ENCODE data around the gene ZC3H4.

GRCh38 chr19:47020992-47021496 is 92.5 kb downstream of the ZC3H4 start:
- TF ChIP-seq EZH2 (IDR thresholded peaks at IDR 0.05; ENCODE audit: low read depth, unreplicated experiment) (peak; percentile 39), CTCF (conservative IDR thresholded peaks at IDR 0.05; ENCODE audit: low read depth in 2 of 2) (no peak), POLR2AphosphoS5 (IDR thresholded peaks at IDR 0.05; ENCODE audit: low read depth) (no peak), REST (IDR thresholded peaks at IDR 0.05; ENCODE audit: unreplicated experiment) (no peak), CREB1 (CRISPR knock-in tag; IDR thresholded peaks at IDR 0.05; ENCODE audit: low read depth) (no peak), STAT1 (IDR thresholded peaks at IDR 0.05; ENCODE audit: unreplicated experiment) (no peak), JUNB (IDR thresholded peaks at IDR 0.05; ENCODE audit: unreplicated experiment) (no peak), ETS1 (IDR thresholded peaks at IDR 0.05) (no peak), ZNF114 (CRISPR knock-in tag; IDR thresholded peaks at IDR 0.05) (no peak), ZNF331 (CRISPR knock-in tag; IDR thresholded peaks at IDR 0.05; ENCODE audit: low read depth) (no peak), EZH2phosphoT487 (IDR thresholded peaks at IDR 0.05; ENCODE audit: unreplicated experiment) (no peak), NANOG (IDR thresholded peaks at IDR 0.05; ENCODE audit: borderline replicate concordance) (no peak)
